BJ (cell line): ENCODE results near the gene CDH16. TPM values are rescaled to one million over a fixed set of nuclear protein-coding genes. Genes with fewer than 3 reads are reported as not detected.

Source experiments
- CTCF ChIA-PET: fragments of 350-600 bp; formaldehyde crosslinking; extraction: SDS; loops from one replicate; lab custom pipeline; 2021; ENCODE audit warnings: antibody characterized with exemption, inconsistent platforms; lab: Yijun Ruan, JAX
- POLR2A ChIA-PET: fragments of 300-600 bp; sonication (Branson Sonifier 250); formaldehyde crosslinking; extraction: SDS; loops from one replicate; lab custom pipeline; 2021; ENCODE audit warnings: antibody characterized with exemption; lab: Charles Lee
- DNase-seq: peaks from one replicate; pipeline ENCODE4 v3.0.0-alpha.2; 2011; ENCODE audit warnings: low read depth
- H3K27me3 ChIP-seq: 2 replicates; pipeline ENCODE4 v1.6.0; 2011; ENCODE audit warnings: low read length; ENCODE audit not compliant: control insufficient read depth, insufficient read depth
- H3K36me3 ChIP-seq: 2 replicates; pipeline ENCODE4 v1.5.1; 2011; ENCODE audit warnings: low read length; ENCODE audit not compliant: control insufficient read depth, insufficient read depth
- H3K4me3 ChIP-seq: 2 replicates; pipeline ENCODE4 v1.5.1; 2011; ENCODE audit warnings: low read depth, mild to moderate bottlenecking, control low read depth, low read length
- polyA plus RNA-seq: library from polyadenylated mRNA; depleted of rRNA; stranded (reverse); fragments of >200 nt; gene quantifications from 2 replicates; pipeline ENCODE4 v1.2.3, GENCODE V29; 2011
- TF ChIP-seq, protein P1 (sequence below): IDR thresholded peaks from 2 replicates; pipeline ENCODE4 v1.5.1; 2011; ENCODE audit warnings: low read depth, mild to moderate bottlenecking, control low read depth, inconsistent platforms, low read length, moderate library complexity; ENCODE audit not compliant: insufficient read depth

Gene CDH16
- polyA plus RNA-seq, 1 experiment: not detected

DNA sequence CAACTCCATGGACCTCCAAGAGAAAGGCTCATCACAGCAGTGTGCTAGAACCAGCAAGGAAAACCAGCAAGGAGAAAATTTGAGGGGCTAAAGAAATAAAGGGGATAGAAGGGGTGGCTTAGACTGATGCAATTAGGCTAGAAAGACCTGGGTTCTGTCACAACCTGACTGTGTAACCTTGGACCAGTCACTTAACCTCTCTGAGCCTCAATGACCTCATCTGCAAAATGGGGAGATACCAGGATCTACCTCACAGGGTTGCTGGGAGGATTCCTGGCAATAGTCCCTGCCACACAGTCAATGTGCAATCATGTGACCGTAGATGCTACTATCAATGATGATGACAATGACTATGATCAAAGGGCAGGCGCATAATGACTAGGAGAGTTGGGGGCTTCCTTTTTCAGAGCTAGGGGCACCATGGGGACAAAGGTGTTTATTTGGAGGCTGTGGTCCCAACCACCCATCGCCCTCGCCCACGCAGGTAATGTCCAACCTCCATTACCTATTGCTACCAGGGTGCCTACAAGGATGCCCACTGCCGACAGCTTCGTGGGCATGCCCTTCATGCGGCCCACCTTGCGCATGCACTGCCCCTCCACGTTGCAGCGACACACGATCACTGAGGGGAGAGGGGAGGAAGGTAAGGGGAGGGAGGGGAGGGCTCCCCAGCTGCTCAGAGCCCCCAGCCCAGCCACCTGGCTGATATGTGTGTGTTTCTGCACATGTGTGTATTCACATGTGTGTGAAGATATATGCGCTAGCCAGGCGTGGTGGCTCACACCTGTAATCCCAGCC is 9.7 kb downstream of the CDH16 start:
- Histone ChIP-seq H3K27me3 (no peaks in the 10 kb centered on the region; the same call in none of the 2 replicates), H3K4me3 (no peak overlapping the region), H3K36me3 (no peaks in the 10 kb centered on the region)
- ChIA-PET CTCF (interaction anchor here (1.3 to 4.2 kb wide), 5 partner anchors 11 to 35 kb away, joined by 6 to 30 read pairs (median 9); partner anchors contain the start of gene CDH16), POLR2A (no interaction called here)
- DNase-seq: no peak
- TF ChIP-seq, protein P1, sequence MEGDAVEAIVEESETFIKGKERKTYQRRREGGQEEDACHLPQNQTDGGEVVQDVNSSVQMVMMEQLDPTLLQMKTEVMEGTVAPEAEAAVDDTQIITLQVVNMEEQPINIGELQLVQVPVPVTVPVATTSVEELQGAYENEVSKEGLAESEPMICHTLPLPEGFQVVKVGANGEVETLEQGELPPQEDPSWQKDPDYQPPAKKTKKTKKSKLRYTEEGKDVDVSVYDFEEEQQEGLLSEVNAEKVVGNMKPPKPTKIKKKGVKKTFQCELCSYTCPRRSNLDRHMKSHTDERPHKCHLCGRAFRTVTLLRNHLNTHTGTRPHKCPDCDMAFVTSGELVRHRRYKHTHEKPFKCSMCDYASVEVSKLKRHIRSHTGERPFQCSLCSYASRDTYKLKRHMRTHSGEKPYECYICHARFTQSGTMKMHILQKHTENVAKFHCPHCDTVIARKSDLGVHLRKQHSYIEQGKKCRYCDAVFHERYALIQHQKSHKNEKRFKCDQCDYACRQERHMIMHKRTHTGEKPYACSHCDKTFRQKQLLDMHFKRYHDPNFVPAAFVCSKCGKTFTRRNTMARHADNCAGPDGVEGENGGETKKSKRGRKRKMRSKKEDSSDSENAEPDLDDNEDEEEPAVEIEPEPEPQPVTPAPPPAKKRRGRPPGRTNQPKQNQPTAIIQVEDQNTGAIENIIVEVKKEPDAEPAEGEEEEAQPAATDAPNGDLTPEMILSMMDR: no peak

DNA sequence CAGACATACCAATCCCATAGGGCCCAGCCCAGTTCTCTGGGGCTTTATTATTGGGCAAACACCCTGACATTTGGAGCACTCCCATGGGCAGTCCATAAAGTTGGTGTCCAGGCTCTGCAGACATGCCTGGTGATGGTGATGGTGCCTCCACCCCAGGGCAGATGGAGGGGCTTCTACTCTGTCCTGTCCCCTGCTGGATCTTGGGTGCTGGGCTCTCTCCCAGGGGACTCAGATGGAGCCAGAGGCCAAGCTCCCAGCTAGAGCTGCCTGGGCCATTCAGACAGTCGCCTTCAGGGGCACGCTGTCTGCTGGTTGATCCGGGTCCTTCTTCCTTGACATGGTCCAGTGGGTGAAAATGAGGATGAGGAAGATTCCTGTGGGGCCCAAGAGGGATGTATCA is 10.6 kb downstream of the CDH16 start:
- Histone ChIP-seq H3K4me3 (no peak overlapping the region), H3K27me3 (no peaks in the 10 kb centered on the region; the same call in none of the 2 replicates), H3K36me3 (no peaks in the 10 kb centered on the region)
- no peak for DNase-seq
- POLR2A ChIA-PET: no interaction called here
- CTCF ChIA-PET: interaction anchor here (1.3 to 4.2 kb wide), 3 partner anchors 11 to 16 kb away, joined by 3 to 30 read pairs (median 14); partner anchors contain the start of gene CDH16
- TF ChIP-seq, protein P1: no peak

DNA sequence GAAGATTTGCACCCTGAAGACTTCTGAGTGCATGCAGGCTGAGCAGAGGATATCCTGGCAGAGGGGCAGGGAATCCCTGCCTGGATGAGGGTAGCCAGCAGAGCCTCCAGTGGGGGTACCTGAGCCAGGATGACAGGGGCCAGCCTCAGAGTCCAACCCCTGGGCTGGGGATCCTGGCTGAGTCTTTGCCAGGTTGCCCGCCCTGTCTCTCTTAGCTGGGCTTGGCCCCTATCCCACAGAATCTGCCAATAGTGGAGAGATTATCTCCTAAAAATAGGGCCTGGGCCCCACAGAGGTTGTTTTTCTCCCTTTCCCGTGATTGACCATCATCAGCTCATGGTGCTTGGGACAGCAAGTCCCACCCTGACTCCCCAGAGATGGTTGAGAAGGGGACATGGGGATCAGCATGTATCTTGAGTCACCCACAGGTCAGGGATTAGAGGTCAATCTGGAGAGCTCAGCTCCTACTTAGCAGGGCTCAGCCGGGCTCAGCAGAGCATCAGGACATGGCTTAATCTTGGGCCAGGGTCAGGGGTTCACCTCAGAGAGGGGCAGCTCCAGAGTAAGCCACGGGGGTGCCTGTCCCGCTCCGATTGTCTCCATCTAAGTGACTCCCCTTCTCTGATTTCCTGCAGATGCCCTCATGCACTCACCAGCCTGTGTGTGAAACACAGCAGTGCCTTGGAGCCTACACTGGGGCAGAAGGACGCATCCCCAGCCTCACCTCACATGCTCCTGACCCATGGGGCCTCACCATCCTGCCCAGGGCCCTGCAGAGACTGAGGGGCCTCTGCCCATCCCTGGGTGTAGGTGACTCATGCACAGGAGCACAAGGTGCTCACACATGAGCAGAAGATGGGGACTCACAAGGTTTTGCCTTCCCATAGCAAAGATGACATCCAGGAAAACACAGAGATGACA is 11.5 kb downstream of the CDH16 start:
- TF ChIP-seq, protein P1: no peak
- no peak for DNase-seq
- ChIA-PET POLR2A (no interaction called here), CTCF (interaction anchor here (1.3 to 5.0 kb wide), 3 partner anchors 12 to 15 kb away, joined by 3 to 33 read pairs (median 30); partner anchors contain the start of gene CDH16)
- no peaks in the 10 kb centered on the region; the same call in none of the 2 replicates for H3K27me3 ChIP-seq
- no peaks in the 10 kb centered on the region for H3K36me3 ChIP-seq
- no peak overlapping the region for H3K4me3 ChIP-seq

DNA sequence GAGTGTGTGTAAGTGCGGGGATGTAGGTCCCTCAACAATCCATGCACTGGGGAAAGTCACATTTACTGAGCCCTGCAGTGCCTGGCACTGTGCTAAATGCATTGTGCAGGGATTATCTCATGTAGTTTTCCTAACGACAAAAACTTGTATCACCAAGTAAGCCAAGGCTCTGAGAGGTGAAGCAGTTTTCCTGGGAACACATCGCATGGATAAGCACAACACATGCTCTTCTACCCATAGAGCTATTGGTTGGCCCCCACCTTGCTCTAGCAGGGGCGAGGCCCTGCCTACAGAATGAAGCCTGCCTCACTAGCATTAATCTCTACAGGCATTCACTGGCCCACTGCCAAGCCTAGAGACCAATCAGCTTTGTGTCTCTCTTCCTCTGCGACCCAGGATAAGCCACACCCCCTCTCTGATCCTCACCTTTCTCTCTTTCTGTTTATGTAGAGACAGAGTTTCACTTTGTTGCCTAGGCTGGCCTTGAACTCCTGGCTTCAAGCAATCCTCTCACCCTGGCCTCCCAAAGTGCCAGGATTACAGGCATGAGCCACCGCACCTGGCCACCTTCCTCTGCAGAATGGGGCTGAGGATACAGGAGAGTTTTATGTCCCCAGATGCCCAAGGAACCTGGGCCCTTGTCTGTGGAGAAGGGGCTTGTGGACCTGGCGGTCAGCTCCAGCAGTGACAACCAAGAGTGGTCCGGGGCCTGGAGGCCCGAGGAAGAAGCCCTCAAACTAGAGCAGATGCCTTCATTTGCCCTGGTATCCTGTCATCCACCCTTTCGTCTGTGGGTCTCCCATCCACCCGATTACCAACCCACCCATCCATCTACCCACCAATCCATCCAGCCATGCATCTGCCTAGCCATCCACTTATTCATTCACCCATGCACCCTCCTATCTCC is 12.8 kb downstream of the CDH16 start:
- Histone ChIP-seq H3K27me3 (no peaks in the 10 kb centered on the region; the same call in none of the 2 replicates), H3K36me3 (no peaks in the 10 kb centered on the region), H3K4me3 (no peak overlapping the region)
- ChIA-PET CTCF (interaction anchor here (0.6 to 5.0 kb wide), 6 partner anchors 11 to 46 kb away, joined by 3 to 33 read pairs (median 3); partner anchors contain the start of gene CDH16), POLR2A (no interaction called here)
- TF ChIP-seq, protein P1: no peak
- no peak for DNase-seq
